Esophagus muscularis mucosa (tissue), 3 donors: Measurements from ENCODE around the gene AP1S3.

ENCODE experiments used
- POLR2A ChIP-seq: fragments of 450-650 bp; IDR thresholded peaks from one replicate; pipeline ENCODE4 v1.6.1; 2017; ENCODE audit warnings: antibody characterized with exemption, moderate library complexity, mild to moderate bottlenecking, low read depth
- POLR2AphosphoS5 ChIP-seq, 2 donors: sonication (generic); formaldehyde crosslinking; IDR thresholded peaks; one replicate each; pipeline ENCODE4 v1.6.1; 2017; ENCODE audit warnings: antibody characterized with exemption in 2 of 2
- TF ChIP-seq, protein P1 (sequence below), 3 experiments: fragments of 200-600 bp in 2 of 3; fragments of 450-650 bp in 1 of 3; sonication (generic) in 2 of 3; IDR thresholded peaks; one replicate each; pipeline ENCODE4 v1.5.1; 2017 to 2019; ENCODE audit warnings: antibody characterized with exemption in 3 of 3, mild to moderate bottlenecking in 2 of 3, moderate library complexity in 1 of 3

DNA sequence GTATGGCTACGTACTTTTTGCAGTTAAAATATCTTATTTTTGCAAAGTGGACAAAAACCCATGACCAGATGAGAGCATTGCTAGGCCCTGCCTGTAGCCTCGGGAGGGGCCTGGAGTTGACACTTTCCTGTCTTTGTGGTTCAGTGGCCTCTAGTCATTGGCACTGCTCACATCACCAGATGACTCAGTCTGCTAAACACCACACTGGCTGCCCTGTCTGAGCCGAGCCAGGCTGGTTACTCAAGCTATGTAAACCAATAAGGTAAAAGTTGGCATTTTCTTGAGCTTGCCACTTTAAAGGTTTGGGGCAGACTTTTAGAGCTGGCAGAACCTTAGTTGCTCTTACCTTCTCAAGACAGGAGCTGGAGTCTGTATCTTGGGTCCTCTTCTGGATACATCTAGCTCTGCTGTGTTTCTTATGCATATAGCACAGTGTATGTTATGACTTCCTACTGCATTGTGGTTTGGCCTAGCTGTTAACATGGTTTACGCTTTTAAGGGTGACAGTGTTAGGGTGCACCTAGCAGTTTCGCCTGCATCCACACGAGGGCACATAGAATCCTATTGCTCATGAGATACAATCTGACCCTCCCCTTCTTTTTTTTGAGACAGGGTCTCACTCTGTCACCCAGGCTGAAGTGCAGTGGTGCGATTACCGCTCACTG lies 76.4 kb downstream of the AP1S3 start:
- TF ChIP-seq, protein P1, sequence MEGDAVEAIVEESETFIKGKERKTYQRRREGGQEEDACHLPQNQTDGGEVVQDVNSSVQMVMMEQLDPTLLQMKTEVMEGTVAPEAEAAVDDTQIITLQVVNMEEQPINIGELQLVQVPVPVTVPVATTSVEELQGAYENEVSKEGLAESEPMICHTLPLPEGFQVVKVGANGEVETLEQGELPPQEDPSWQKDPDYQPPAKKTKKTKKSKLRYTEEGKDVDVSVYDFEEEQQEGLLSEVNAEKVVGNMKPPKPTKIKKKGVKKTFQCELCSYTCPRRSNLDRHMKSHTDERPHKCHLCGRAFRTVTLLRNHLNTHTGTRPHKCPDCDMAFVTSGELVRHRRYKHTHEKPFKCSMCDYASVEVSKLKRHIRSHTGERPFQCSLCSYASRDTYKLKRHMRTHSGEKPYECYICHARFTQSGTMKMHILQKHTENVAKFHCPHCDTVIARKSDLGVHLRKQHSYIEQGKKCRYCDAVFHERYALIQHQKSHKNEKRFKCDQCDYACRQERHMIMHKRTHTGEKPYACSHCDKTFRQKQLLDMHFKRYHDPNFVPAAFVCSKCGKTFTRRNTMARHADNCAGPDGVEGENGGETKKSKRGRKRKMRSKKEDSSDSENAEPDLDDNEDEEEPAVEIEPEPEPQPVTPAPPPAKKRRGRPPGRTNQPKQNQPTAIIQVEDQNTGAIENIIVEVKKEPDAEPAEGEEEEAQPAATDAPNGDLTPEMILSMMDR (IDR thresholded peaks at IDR 0.05), result no peak
- TF ChIP-seq POLR2AphosphoS5 (IDR thresholded peaks at IDR 0.05) (no peak), POLR2A (no peak)
